ENCODE data around the gene KRT38.

Gene KRT38

DNA sequence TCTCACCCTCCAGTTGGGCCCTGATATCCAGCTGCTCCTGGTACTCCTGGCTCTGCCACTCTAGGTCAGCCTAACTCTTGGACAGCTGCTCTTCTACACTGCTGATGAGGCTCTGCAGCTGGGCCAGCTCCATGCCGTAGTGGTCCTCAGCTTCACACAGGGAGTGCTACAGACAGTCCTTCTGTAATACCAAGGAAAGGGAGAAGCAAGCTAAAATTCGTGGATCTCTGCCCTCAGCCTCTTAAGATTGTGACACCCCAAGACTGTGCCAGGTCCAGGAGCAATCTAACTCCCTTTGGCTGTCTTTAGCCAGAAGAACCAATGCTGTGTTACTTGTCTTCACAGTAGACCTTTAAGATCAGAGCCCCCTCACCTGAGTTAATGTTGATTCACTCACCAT, 7.7 kb upstream of the KRT38 start:
- no peaks in the 10 kb centered on the region for H3K4me1 ChIP-seq (ENCODE audit: insufficient read depth, poor library complexity, severe bottlenecking)
- no peak overlapping the region for H3K27ac ChIP-seq (ENCODE audit: poor library complexity, severe bottlenecking)
- no peak overlapping the region for H3K4me3 ChIP-seq (ENCODE audit: severe bottlenecking)
- no peaks in the 10 kb centered on the region for H3K9me3 ChIP-seq (ENCODE audit: severe bottlenecking)
- TF ChIP-seq CTCF (IDR thresholded peaks at IDR 0.05; ENCODE audit: poor library complexity, severe bottlenecking): no peak
- no peak for ATAC-seq (ENCODE audit: low read depth)
- no peak for DNase-seq (ENCODE audit: low spot score)
- no peaks in the 10 kb centered on the region for H3K27me3 ChIP-seq (ENCODE audit: insufficient read depth, poor library complexity, severe bottlenecking)
- H3K36me3 ChIP-seq (ENCODE audit: low read depth): no peaks in the 10 kb centered on the region

- no peak for DNase-seq (ENCODE audit: low spot score)
- no peak for TF ChIP-seq CTCF (IDR thresholded peaks at IDR 0.05; ENCODE audit: poor library complexity, severe bottlenecking)
- Histone ChIP-seq H3K9me3 (ENCODE audit: severe bottlenecking) (no peaks in the 10 kb centered on the region), H3K4me1 (ENCODE audit: insufficient read depth, poor library complexity, severe bottlenecking) (no peaks in the 10 kb centered on the region), H3K4me3 (ENCODE audit: severe bottlenecking) (no peak overlapping the region), H3K36me3 (ENCODE audit: low read depth) (no peaks in the 10 kb centered on the region), H3K27me3 (ENCODE audit: insufficient read depth, poor library complexity, severe bottlenecking) (no peaks in the 10 kb centered on the region), H3K27ac (ENCODE audit: poor library complexity, severe bottlenecking) (no peak overlapping the region)
- peak; percentile 29; the same call in 1 of the 3 replicates for ATAC-seq (ENCODE audit: low read depth)
Observed at GRCh38 chr17:41446806-41447205, 6.0 kb upstream of the KRT38 start.

- ATAC-seq (ENCODE audit: low read depth) (no peak), DNase-seq (ENCODE audit: low spot score) (no peak)
- Histone ChIP-seq H3K4me3 (ENCODE audit: severe bottlenecking) (no peak overlapping the region), H3K27me3 (ENCODE audit: insufficient read depth, poor library complexity, severe bottlenecking) (no peaks in the 10 kb centered on the region), H3K27ac (ENCODE audit: poor library complexity, severe bottlenecking) (no peak overlapping the region), H3K36me3 (ENCODE audit: low read depth) (no peaks in the 10 kb centered on the region), H3K4me1 (ENCODE audit: insufficient read depth, poor library complexity, severe bottlenecking) (no peaks in the 10 kb centered on the region), H3K9me3 (ENCODE audit: severe bottlenecking) (no peaks in the 10 kb centered on the region)
- no peak for TF ChIP-seq CTCF (IDR thresholded peaks at IDR 0.05; ENCODE audit: poor library complexity, severe bottlenecking)
Observed at GRCh38 chr17:41444640-41445039, 3.9 kb upstream of the KRT38 start.

DNA sequence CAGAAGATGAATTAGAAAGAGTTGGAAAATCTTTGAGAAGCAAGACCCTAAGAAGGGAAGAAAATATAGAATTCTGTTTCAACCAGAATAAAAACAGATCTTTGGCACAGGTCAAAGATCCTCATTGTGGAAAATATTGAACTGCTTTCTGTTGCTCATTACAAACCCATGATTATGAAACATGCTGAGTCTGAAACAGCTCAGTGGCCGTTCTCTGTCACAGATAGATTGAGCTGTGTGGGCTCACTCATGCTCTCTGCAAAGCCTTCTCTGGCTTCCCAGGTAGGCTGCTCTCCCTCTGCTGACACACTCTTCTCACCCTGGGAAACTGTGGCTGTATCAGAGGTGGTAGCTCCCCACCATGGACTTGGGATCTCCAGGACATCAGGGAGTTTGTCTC, 3.4 kb upstream of the KRT38 start:
- H3K4me3 ChIP-seq (ENCODE audit: severe bottlenecking): no peak overlapping the region
- no peak for ATAC-seq (ENCODE audit: low read depth)

DNA sequence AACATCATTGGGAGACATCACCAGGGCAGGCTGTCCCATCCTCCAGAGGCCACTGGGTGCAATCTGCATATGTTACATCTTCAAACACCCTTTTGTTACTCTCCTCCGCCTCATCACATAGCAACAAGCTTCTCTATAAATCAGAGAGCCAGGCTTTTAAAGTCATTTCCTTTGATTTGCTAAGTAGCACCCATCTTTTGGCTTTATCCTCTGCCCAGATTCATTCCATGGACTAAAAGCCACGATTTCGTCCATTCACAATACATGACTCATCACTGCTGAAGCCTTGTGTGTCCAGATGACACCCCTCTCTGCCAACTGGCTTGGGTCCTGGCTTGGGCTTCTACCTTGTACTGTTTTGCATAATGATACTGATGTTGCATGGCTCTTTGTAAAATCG, 2.0 kb upstream of the KRT38 start:
- ATAC-seq (ENCODE audit: low read depth): no peak
- no peaks in the 10 kb centered on the region for H3K36me3 ChIP-seq (ENCODE audit: low read depth)
- no peak for DNase-seq (ENCODE audit: low spot score)
- no peaks in the 10 kb centered on the region for H3K9me3 ChIP-seq (ENCODE audit: severe bottlenecking)
- H3K4me3 ChIP-seq (ENCODE audit: severe bottlenecking): no peak overlapping the region
- H3K27ac ChIP-seq (ENCODE audit: poor library complexity, severe bottlenecking): no peak overlapping the region
- no peaks in the 10 kb centered on the region for H3K27me3 ChIP-seq (ENCODE audit: insufficient read depth, poor library complexity, severe bottlenecking)
- no peak for TF ChIP-seq CTCF (IDR thresholded peaks at IDR 0.05; ENCODE audit: poor library complexity, severe bottlenecking)
- no peaks in the 10 kb centered on the region for H3K4me1 ChIP-seq (ENCODE audit: insufficient read depth, poor library complexity, severe bottlenecking)

More for the DNA sequence above, 3.4 kb upstream of the KRT38 start:
- DNase-seq (ENCODE audit: low spot score): no peak
- no peaks in the 10 kb centered on the region for H3K4me1 ChIP-seq (ENCODE audit: insufficient read depth, poor library complexity, severe bottlenecking)
- no peaks in the 10 kb centered on the region for H3K9me3 ChIP-seq (ENCODE audit: severe bottlenecking)
- no peaks in the 10 kb centered on the region for H3K27me3 ChIP-seq (ENCODE audit: insufficient read depth, poor library complexity, severe bottlenecking)
- no peak overlapping the region for H3K27ac ChIP-seq (ENCODE audit: poor library complexity, severe bottlenecking)
- H3K36me3 ChIP-seq (ENCODE audit: low read depth): no peaks in the 10 kb centered on the region
- TF ChIP-seq CTCF (IDR thresholded peaks at IDR 0.05; ENCODE audit: poor library complexity, severe bottlenecking): no peak
